Breast epithelium (tissue), 3 donors: Measurements from ENCODE around the gene HDLBP.

Source experiments
- CTCF ChIP-seq, 3 donors: fragments of 450-650 bp; IDR thresholded peaks; one replicate each; pipeline ENCODE4 v1.5.1; 2016 to 2017; ENCODE audit warnings: antibody characterized with exemption in 3 of 3, mild to moderate bottlenecking in 3 of 3, moderate library complexity in 3 of 3
- POLR2A ChIP-seq: fragments of 450-650 bp; IDR thresholded peaks from one replicate; pipeline ENCODE4 v1.6.1; 2016; ENCODE audit warnings: antibody characterized with exemption, mild to moderate bottlenecking, moderate library complexity
- POLR2AphosphoS5 ChIP-seq, 3 donors: sonication (generic); formaldehyde crosslinking; IDR thresholded peaks; one replicate each; pipeline ENCODE4 v1.6.1; 2017; ENCODE audit warnings: antibody characterized with exemption in 3 of 3

- TF ChIP-seq CTCF (IDR thresholded peaks at IDR 0.05) (no peak), POLR2A (no peak), POLR2AphosphoS5 (IDR thresholded peaks at IDR 0.05) (no peak)
These were observed 96.5 kb downstream of the HDLBP start for GRCh38 chr2:241219030-241219382.
